GM19099 (cell line): ENCODE results near the gene MICB.

Experiments used
- POLR2A ChIP-seq: IDR thresholded peaks from 3 replicates; pipeline ENCODE4 v1.6.1; 2011; ENCODE audit warnings: low read depth; ENCODE audit not compliant: insufficient read length; ENCODE audit errors: extremely low read depth

MICB gene

DNA sequence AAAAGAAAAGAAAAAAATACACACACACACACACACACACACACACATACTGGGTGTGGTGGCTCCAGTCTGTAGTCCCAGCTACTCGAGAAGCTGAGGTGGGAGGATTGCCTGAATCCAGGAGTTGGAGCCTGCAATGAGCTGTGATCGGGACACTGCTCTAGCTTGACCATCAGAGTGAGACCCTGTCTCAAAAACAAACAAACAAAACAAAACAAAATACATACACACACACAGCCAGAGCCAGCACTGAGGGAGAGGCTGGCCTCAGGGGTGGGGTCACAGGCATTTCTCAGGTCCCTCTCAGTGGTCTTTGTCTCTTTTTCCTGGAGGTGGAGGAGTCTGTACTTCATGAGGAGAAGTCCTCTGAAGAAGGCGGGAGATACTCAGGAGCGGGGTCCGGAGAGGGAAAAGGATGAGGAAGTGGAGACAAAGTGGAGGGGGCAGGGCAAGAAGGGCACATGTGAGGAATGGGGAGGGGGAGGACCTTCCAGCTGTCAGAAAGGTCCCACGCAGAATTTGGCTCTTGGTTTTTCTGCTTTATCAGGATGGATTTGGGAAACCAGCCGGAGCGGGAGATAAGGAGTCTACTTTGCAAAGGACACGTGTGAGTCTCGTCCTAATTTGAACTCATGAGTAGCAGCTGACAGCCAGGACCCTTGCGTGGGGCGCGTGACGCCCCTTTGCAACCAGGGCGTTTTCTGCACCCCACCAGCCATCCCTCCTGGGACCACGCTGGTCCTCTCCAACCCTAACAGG is 7.7 kb upstream of the MICB start:
- no peak for TF ChIP-seq POLR2A

DNA sequence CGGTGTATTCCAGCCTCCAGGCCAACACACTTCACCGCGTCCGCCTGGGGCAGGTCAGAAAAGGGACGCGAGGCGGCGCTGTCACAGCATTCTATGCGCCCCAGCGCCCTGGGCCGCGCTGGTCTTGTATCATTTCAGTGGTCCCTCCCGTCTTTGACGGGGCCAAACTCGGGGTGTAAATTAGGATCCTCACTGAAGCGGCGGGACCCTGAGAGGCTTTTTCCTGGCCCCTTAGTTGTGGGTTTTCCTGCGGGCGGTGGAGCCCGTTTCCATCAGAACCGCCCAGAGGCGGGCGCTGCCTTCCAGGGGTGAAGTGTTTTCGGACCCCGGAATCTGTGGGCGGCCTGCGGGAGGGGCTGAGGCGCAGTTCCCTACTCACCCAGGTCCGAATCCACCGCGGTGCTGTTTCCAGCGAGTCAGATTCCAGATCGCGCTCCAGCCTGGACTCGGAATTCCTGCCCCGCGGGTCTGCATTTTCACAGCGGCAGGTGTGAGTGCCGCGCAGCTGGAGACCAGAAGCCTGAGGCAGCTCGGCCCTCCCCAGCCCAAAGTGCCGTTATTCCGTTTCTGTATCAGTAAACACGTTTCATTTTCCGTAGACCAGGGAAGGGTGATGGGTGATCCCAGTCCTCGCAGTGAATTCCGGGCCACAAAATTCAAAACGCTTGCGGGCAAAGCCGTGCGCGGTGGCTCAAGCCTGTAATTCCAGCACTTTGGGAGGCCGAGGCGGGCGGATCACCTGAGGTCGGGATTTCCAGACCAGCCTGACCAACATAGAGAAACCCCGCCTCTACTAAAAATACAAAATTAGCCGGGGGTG is 3.9 kb upstream of the MICB start:
- peak; percentile 39 for TF ChIP-seq POLR2A

DNA sequence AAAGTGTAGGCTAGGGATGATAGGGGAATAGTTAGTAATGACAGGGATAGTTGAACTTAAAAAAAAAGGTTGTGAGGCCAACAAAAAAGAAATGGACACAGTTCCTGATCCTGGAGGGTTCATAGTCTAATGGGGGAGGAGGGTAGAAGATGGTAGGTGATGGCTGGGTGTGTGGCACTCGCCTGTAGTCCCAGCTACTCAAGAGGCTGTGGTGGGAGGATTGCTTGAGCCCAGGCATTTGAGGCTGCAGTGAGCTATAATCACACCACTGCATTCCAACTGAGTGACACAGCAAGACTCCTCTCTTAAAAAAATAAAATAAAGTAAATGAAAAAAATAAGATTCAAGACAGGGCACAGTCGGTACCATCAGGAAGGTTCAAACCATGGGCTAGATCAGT is 2.4 kb upstream of the MICB start:
- no peak for TF ChIP-seq POLR2A

DNA sequence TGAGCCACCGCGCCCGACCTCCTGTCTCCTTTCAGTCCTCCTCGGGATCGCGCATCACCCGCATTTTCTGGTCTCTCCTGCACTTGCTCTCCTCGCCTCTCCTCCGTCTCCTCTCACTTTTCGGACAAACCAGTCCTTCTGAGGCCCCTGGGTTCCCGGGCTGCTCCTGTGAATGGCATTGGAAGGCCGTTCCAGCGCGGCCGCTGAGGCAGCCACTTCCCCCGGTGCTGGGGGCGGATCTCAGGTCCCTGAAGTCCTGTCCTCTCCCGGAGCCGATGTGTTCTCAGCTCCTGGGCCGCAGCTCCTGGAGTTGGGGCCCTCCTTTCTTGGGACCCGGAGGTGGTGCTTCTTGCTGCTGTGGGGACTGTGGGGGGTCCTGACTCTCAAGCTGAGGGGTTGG is 803 bp downstream of the MICB start:
- TF ChIP-seq POLR2A, result no peak

DNA sequence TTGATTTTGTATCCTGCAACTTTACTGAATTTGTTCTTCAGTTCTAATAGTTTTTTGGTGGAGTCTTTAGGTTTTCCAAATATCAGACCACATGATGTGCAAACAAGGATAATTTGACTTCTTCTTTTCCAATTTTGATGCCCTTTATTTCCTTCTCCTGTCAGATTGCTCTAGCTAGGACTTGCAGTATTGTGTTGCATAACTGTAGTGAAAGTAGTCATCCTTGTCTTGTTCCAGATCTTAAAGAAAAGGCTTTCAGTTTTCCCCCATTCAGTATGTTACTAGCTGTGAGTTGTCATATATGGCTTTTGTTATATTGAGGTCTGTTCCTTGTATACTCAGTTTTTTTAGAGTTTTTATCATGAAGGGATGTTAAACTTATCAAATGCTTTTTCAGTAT is 4.6 kb downstream of the MICB start:
- no peak for TF ChIP-seq POLR2A

DNA sequence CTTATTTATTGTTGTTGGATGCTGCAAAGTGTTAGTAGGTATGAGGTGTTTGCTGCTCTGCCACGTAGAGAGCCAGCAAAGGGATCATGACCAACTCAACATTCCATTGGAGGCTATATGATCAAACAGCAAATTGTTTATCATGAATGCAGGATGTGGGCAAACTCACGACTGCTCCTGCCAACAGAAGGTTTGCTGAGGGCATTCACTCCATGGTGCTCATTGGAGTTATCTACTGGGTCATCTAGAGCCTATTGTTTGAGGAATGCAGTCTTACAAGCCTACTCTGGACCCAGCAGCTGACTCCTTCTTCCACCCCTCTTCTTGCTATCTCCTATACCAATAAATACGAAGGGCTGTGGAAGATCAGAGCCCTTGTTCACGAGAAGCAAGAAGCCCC is 12.1 kb downstream of the MICB start:
- TF ChIP-seq POLR2A, result no peak

DNA sequence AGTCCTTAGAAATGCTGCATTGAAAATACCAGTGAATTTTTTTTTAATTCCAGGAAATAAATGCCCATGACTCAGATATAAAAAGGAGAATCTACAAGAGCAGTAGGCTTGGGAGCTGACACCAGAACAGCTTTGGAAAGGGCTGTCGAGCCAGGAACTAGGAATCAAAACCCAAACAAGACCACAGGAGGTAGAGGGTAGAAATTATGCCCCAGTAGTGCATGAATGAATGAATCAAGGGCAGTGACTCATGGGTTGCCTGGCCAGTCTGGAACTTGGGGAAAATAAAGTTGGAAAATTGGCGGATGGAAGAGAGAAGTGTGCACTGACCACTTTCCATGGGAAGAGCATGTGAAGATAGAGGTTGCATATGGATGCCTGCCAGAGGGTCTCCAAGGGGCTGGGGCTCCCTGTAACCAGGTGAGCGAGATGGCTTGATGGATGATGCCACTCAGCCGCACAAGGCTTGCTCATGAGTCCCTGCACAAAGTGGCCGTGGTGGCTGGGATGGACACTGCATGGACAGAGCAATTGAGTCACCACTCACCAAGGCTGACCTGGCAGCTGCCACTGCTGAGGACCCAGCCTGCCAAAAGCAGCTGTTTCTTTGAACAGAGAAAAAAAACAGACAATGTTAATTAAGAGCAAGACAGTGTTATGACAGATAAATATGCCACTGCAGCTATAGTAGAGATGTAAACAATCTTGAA is 15.7 kb downstream of the MICB start:
- TF ChIP-seq POLR2A, result no peak

DNA sequence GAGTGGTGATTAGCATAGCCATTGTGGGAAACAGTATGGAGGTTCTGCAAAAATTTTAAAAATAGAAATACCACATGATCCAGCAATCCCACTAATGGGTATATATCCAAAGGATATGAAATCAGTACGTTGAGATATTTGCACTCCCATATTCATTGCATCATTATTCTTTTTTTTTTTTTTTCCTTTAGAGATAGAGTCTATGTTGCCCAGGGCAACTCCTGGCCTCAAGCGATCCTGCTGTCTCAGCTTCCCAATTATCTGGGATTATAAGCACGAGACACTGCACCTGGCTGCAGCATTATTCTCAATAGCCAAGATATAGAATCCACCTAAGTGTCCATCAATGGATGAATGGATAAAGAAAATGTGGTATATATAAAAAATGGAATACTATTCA is 23.9 kb downstream of the MICB start:
- no peak for TF ChIP-seq POLR2A

DNA sequence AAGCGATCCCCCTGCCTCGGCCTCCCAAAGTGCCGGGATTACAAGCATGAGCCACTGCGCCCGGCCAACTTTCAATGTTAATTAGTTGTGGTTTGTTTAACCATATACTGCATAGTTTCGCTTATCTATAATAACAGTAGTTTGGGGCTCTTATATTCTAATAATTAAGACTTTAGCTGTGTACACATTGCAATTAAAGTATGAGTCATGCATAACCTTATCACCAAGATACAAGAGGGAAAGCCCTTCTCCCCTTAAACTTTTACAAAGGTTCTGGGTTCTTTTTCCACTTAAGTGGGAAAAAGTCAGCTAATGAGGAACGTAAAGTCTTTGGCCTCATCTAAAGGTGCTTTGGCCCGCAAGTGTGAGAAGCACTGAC is 27.6 kb downstream of the MICB start:
- no peak for TF ChIP-seq POLR2A

DNA sequence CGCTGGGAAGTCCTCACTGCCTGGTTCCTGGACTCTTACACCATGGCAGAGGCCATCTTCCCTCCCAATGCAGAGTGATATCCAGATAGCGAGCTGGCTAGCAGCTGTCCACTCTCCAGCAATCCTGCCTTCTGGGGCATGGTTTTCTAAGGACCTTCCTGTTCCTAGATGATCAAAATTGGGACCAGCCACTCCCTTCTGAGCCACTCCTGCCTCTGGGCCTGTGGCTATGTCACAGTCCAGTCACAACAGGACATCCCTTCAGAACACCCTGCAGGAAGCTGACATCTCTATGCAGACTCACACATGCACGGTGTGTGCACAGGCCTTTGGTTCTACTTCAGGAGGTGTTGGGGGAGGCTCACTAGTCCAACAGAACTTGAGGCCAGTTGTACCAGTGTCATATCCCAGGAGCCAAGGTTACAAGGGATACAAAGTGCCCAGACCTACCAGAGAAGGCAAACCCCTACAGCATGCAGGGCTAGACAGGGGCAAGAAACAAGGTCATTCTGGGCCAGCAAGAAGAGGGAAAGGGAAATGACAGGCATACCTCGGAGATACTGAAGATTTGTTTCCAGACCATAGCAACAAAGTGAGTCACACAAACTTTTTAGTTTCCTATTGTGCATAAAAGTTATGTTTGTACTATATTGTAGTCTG is 28.1 kb downstream of the MICB start:
- no peak for TF ChIP-seq POLR2A

DNA sequence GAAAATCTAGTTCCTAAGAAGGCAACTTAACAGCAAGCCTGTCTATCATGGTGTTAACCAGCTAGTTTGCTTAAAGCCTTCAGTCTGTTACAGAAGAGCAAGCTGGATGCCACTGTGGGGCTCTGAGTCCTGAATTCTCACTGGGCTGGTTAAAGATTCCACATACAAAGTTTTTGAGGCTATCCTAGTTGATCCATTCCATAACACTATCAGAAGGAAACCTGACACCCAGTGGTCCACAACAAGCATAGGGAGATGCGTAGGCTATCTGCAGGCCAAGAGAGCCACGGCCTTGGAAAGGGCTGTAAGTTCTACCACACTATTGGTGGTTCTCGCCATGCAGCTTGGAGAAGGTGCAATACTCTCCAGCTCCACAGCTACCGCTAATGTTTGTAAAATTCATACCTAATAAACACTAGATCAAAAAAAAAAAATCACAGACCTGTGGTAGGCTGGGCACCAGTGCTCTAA is 30.4 kb downstream of the MICB start:
- TF ChIP-seq POLR2A, result no peak

DNA sequence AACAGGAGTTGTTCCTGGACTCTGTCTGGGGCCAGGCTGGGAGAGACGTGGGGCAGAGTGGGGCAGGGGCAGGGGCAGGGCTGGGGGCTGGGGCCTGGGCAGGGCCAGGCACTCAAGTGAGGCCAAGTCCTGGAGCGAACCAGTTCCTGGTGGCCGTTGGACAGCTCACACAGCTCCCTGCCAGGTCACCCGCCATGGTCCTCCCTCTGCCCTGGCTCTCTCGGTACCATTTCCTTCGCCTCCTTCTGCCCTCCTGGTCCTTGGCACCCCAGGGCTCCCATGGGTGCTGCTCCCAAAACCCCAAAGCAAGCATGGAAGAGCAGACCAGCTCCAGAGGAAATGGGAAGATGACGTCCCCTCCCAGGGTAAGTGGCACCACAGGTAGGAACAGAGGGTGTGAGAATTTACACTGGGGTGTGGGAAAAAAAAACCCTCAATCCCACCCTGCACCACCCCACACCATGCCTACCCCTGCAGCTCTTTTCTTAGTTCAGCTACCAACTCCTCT is 30.9 kb downstream of the MICB start, which contains the start of gene MCCD1:
TSS of gene MCCD1 (plus strand) at position 142 of the 508 bp plus-strand sequence. CDS start at position 195, 53 bp downstream.
- peak; percentile 18 for TF ChIP-seq POLR2A

DNA sequence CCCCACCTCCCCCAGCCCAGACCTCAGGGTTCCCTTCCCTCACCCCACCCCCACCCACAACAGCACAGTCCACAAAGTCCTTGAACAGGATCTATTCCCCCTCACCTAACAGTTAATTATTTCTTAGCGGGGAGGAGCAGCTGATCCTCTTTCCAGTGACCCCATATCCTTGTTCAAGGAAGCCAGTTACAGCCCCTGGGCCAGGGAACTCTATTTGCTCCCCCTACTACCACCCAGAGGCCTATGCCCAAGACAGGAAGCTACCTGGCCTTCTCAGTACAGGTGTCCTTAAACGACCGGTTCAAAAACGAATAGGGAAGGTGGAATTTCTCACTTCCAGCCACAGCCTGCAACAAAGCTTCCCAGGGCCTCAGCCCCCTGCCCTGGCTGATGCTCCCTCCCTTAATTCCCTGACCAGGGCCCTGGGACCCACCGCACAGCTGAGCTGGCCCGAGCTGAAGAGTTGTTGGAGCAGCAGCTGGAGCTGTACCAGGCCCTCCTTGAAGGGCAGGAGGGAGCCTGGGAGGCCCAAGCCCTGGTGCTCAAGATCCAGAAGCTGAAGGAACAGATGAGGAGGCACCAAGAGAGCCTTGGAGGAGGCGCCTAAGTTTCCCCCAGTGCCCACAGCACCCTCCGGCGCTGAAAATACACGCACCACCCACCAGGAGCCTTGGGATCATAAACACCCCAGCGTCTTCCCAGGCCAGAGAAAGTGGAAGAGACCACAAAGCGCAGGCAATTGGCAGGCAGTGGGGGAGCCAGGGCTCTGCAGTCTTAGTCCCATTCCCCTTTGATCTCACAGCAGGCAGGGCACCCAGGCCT is 31.6 kb downstream of the MICB start:
- no peak for TF ChIP-seq POLR2A

DNA sequence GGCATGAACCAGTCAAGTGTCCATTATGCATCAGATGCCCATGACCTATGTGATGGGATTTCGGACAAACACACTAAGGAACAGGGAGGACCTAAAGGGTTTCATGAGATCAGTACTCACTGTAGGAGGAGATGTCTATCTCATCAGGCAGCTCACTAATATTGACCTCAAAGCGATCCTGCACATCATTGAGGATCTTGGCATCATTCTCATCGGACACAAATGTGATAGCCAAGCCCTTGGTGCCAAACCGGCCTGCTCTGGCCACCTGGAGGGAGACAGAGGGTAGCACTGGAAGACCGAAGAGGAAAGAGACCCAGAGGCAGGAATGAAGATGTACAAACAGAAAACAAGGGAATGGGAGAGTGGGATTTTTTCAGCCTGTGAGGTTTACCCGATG is 32.7 kb downstream of the MICB start:
- TF ChIP-seq POLR2A, result no peak

DNA sequence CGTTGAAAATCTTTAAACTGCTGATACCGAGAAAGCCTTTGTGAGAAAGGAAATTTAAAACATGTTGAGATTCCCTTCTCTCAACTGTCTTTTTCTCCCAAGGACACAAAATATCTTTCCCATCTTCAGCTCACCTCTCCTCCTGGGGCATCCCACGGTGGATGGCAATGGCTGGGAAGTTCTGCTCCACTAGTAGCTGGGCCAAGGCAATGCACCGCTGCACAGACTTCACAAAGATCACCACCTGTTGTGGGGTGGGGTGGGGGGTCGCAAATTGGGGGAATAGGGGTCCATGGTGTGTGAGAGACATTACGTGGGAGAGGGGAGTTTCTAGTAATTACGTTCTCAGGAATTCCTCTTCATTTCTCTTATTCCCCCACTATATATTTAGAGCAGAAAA is 33.2 kb downstream of the MICB start:
- TF ChIP-seq POLR2A, result no peak
